HG02678 (cell line): ENCODE data around the gene STBD1.
"Not testable (repeated sequence)": the region's sequence is repeated elsewhere in the genome, so short reads cannot be mapped to it uniquely, and the experiment has no call there.

ENCODE experiments used
- ATAC-seq: cut with Tn5 transposase; IDR thresholded peaks from one replicate; pipeline ENCODE4 v1.9.1; 2021; ENCODE audit warnings: mild to moderate bottlenecking, moderate library complexity; ENCODE audit not compliant: unreplicated experiment

The STBD1 gene

DNA sequence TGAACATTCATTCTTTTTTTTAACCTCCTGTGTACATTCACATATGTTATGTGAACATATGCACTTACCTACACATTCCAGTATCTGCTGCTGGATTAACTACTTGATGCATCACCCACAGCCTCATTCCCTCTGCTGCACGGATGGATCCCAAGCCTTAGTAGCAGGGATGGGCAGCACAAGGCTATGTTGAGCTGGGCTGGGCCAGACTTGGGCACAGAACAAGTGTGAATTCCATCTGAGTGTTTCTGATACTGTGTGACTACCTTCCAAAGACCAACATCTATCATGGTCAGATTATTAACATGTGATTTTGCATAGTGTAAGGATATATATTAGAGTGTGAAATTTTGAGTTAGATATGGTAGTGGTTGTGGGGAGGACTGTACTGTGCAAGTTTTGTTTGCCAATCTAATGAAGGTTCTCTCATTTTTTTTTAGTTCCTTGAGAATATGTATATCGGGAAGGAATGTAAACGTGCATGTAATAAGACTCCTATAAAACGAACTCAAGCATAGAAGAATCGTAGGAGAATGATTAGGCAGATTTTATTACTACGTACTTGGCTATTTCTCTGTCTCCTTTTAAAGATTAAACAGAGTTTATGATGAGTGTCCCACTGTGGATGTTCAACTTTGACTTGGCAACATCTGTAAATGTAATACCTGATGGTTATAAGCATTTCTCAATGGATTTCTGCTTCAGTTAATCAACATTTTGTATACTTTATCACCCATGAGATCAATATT lies 23.4 kb upstream of the STBD1 start:
- ATAC-seq = no peak

GRCh38 chr4:76283900-76284299 lies 22.6 kb upstream of the STBD1 start:
- ATAC-seq = no peak

DNA sequence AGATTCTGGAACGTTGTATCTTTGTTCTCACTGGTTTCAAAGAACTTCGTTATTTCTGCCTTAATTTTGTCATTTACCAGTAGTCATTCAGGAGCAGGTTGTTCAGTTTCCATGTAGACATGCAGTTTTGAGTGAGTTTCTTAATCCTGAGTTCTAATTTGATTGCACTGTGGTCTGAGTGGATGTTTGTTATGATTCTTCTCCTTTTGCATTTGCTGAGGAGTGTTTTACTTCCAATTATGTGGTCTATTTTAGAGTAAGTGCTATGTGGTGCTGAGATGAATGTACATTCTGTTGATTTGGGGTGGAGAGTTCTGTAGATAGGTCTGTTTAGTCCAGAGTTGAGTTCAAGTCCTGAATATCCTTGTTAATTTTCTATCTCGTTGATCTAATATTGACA lies 18.7 kb upstream of the STBD1 start:
- not testable (repeated sequence) for ATAC-seq

DNA sequence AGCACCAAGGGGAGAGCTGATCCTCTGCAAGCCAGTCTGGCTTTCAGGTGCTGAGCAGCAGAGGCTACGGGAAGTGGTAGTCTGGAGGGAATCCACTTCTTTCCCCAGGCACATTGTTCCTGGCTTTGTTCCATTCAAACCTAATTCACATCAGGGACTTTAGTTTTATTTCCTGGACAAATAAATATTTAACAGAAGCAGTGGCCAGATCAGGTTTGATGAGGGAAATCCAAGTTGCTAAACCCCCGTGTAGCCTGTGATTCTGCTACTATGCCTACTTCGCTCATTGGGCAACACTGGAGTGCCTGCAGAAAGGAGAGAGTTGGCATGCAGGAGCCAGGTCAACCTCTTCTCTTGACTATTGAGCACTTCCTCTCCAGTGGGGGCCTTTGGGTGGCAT lies 13.8 kb upstream of the STBD1 start:
- no peak for ATAC-seq

- ATAC-seq = no peak
Measured at GRCh38 chr4:76293772-76294171, 12.8 kb upstream of the STBD1 start.

DNA sequence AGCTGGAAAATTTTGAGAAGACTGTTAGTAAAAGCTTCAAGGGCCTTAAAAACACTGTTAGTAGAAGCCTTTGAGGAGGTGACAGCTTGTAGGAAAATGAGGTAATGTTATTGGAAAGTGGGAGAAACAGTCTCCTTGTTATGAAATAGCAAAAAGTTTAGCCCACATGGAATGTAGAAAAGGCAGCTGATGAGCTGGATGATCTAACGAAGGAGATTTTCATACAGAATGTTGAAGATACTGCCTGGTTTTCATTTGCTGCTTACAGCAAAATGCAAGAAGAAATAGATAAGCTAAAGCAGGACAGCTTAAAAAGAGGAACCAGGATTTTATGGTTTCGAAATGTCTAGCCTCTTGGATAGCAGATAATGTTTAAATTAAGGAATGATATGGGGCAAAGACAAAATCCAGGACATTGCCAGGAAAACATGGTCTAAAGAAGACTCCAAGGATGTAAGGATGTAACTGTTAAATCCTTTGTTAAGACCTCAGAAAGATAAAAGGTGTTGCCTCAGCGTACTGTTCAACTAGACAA lies 10.2 kb upstream of the STBD1 start:
- no peak for ATAC-seq

DNA sequence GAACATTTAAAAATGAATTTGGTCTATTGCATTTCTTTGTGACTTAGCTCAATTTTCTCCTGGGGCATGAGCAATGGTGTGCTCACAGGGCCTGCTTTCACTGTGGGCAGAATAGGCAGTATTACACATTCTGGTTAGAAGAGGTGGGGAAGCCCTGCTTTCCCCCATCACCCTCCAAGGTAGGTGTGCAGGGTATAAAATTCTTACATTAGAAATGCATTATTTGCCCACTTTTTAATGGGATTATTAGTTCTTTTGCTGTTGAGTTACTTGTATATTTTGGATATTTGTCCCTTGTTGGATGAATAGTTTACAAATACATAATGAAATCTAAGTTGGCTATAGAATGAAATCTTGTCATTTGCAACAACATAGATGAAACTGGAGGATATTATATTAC lies 8.3 kb upstream of the STBD1 start:
- ATAC-seq = no peak

- ATAC-seq = no peak
Measured at GRCh38 chr4:76300012-76300411, 6.5 kb upstream of the STBD1 start.

GRCh38 chr4:76301068-76301774 lies 5.3 kb upstream of the STBD1 start:
- ATAC-seq = peak; percentile 98

- no peak for ATAC-seq
Measured at GRCh38 chr4:76301775-76302162, 4.8 kb upstream of the STBD1 start.

DNA sequence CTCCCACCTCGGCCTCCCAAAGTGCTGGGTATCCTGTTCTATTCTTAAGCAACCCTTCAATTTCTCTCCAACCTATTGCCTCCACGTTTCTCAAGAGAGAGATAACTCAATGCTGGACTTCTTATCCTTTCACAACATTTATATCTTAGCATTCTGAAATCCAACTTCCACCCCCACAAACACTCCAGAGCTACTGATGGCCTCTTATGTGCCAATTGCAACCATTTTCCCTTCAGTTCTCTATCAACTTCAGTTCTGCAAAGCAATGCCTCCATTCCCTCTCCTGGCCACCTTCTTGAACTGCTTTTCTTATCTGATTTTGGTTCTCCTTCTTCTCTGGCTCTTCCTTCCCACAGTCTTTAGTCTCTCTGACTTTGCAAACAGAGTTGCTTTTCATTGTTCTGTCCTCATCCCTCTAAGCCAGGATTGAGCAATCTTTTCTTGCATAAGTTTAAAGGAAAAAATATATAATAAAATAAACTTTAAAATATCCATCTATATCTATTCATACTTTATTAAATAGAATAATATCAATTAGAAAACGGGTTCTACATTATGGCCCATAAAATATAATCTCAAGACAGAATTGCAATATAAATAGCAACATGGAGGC lies 3.6 kb upstream of the STBD1 start:
- ATAC-seq = no peak

- ATAC-seq = no peak
Measured at GRCh38 chr4:76305033-76305687, 1.4 kb upstream of the STBD1 start.

GRCh38 chr4:76306882-76307659 lies 538 bp downstream of the STBD1 start:
- ATAC-seq = no peak

- no peak for ATAC-seq
Measured at GRCh38 chr4:76307660-76308014, 1.1 kb downstream of the STBD1 start.

DNA sequence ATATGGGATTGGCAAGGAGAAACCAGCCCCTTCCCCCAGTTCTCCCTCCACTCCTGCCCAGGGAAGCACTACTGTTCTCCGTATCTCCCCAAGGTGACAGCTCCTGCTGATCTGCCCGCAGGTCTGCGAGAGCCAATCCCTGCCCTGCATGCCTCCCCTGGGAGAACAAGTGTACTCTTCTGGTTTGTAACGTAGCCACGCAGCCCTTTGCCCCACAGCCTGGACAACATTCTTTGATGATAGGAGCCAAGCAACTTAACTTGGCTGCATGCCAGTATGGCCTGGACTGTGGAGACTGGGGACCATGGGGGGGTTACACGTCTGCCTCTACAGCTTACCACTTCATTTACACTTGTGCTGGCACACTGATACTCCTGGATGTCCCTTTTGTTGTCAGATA lies 2.0 kb downstream of the STBD1 start:
- ATAC-seq = no peak

DNA sequence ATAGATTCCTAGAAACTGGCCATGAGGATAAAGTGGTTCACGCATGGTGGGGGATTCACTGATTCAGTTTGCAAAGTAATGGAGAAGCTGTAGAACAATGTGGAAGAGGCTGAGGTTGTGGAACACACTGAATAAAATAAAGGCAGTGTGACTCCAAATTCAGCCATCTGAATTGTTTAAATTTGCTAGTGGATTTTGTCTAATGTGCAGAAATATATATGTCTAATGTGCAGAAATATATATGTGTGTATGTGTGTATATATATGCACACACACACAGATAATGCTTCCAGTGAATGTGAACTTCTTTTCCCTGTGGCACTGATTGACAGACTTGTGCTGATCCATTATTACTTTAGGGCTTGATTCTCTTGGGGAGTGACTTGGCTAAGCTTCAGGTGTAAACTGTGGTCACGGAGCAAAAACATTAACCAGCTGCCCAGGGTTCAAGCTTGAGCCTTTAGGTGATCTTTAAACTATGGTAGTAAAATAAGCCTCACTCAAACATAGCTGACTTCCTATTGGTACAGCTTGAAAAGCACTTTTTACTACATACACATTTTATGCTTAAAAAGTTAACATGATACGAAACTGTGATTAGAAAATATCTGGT lies 3.5 kb downstream of the STBD1 start:
- no peak for ATAC-seq

- ATAC-seq = no peak
Measured at GRCh38 chr4:76310683-76311082, 4.2 kb downstream of the STBD1 start.

- no peak for ATAC-seq
Measured at GRCh38 chr4:76311896-76312331, 5.4 kb downstream of the STBD1 start.

DNA sequence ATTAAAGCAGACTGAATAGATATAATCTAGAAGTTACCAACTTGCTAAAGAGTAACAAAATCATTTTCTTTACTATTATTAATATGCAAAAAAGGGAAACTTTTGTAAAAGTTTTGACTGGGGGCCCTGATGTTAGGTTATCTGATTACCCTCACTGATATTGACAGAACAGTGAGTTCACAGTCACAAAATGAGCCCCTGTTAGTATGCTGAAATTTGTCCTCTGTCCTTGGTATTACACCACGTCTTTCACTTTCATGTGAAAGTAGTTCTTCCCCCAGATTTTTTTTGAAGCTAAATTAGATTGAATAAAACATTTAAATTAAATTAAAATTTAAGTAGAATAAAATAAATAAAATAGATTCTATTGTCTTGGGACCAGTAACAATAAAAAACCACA lies 5.9 kb downstream of the STBD1 start:
- no peak for ATAC-seq

DNA sequence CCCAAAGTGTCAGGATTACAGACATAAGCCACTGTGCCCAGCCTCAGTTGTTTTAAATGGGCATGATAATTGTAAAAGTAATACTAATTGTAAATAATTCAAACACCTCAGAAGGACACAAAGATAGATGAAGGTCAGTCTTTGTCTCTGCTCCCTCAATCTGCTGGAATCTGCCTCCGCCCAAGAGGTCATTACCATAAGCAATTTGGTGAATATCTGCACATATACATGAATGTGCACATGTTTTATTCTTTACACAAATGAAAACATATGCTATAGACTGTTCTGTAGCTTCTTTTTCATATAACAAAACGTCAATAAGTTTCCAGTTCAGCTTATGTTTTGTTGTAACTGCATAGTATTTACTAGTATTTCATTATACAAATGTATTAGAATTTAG lies 7.0 kb downstream of the STBD1 start:
- no peak for ATAC-seq
